ACC112 (cell line): ENCODE results near the gene ATP7B.
"Not testable (repeated sequence)": the region's sequence is repeated elsewhere in the genome, so short reads cannot be mapped to it uniquely, and the experiment has no call there.

Experiments used
- H2AFZ ChIP-seq: fragments of 200-600 bp; sonication (generic); one replicate; pipeline ENCODE4 v1.6.0; 2017; ENCODE audit warnings: antibody characterized with exemption, low read length; ENCODE audit not compliant: unreplicated experiment
- H3K27ac ChIP-seq: fragments of 200-600 bp; sonication (generic); 2 replicates; pipeline ENCODE4 v1.5.1; 2014; ENCODE audit warnings: low read depth, mild to moderate bottlenecking, antibody characterized with exemption, low read length, moderate library complexity
- H3K27me3 ChIP-seq: fragments of 200-600 bp; sonication (generic); 2 replicates; pipeline ENCODE4 v1.6.1; 2014; ENCODE audit warnings: mild to moderate bottlenecking, antibody characterized with exemption, low read length, moderate library complexity, mixed read lengths; ENCODE audit not compliant: insufficient read depth
- H3K36me3 ChIP-seq: fragments of 200-600 bp; sonication (generic); 2 replicates; pipeline ENCODE4 v1.6.1; 2016; ENCODE audit warnings: mild to moderate bottlenecking, antibody characterized with exemption, low read length, moderate library complexity, mixed read lengths; ENCODE audit not compliant: insufficient read depth
- H3K4me1 ChIP-seq: fragments of 200-600 bp; sonication (generic); one replicate; pipeline ENCODE4 v1.6.1; 2016; ENCODE audit warnings: low read length, mixed read lengths; ENCODE audit not compliant: insufficient read depth, unreplicated experiment, control insufficient read depth
- H3K4me3 ChIP-seq: fragments of 200-600 bp; sonication (generic); 2 replicates; pipeline ENCODE4 v1.5.1; 2014; ENCODE audit warnings: mild to moderate bottlenecking, low read depth, low read length
- H3K79me2 ChIP-seq: fragments of 200-600 bp; sonication (generic); one replicate; pipeline ENCODE4 v1.6.0; 2016; ENCODE audit warnings: low read length; ENCODE audit not compliant: control insufficient read depth, unreplicated experiment, insufficient read depth

The ATP7B gene

GRCh38 chr13:51997641-51998330 lies 13.5 kb downstream of the ATP7B start:
- H3K4me1 ChIP-seq, result no peaks in the 10 kb centered on the region
- no peak overlapping the region for H3K4me3 ChIP-seq
- no peak overlapping the region for H2AFZ ChIP-seq
- H3K27ac ChIP-seq, result no peak overlapping the region
- no peaks in the 10 kb centered on the region for H3K79me2 ChIP-seq
- peaks cover 17% of the 10 kb centered on the region; the same call in 1 of the 2 replicates for H3K27me3 ChIP-seq
- no peaks in the 10 kb centered on the region for H3K36me3 ChIP-seq

- Histone ChIP-seq H3K36me3 (no peaks in the 10 kb centered on the region), H2AFZ (no peak overlapping the region), H3K27me3 (peaks cover 17% of the 10 kb centered on the region; the same call in 1 of the 2 replicates), H3K79me2 (no peaks in the 10 kb centered on the region), H3K4me1 (no peaks in the 10 kb centered on the region), H3K4me3 (no peak overlapping the region), H3K27ac (no peak overlapping the region)
Observed at GRCh38 chr13:51997186-51997585, 14.1 kb downstream of the ATP7B start.

GRCh38 chr13:51996641-51997040 lies 14.6 kb downstream of the ATP7B start:
- Histone ChIP-seq H3K36me3 (no peaks in the 10 kb centered on the region), H2AFZ (no peak overlapping the region), H3K27ac (no peak overlapping the region), H3K4me3 (no peak overlapping the region), H3K79me2 (no peaks in the 10 kb centered on the region), H3K4me1 (no peaks in the 10 kb centered on the region), H3K27me3 (peaks cover 17% of the 10 kb centered on the region; the same call in 1 of the 2 replicates)

- no peaks in the 10 kb centered on the region for H3K4me1 ChIP-seq
- H2AFZ ChIP-seq, result no peak overlapping the region
- H3K79me2 ChIP-seq, result no peaks in the 10 kb centered on the region
- H3K4me3 ChIP-seq, result no peak overlapping the region
- H3K27me3 ChIP-seq, result peaks cover 17% of the 10 kb centered on the region; the same call in 1 of the 2 replicates
- H3K27ac ChIP-seq, result no peak overlapping the region
- no peaks in the 10 kb centered on the region for H3K36me3 ChIP-seq
Observed at GRCh38 chr13:51995677-51996551, 15.3 kb downstream of the ATP7B start.

- Histone ChIP-seq H3K27me3 (peaks cover 14% of the 10 kb centered on the region; the same call in 1 of the 2 replicates), H3K4me3 (no peak overlapping the region), H3K4me1 (no peaks in the 10 kb centered on the region), H3K79me2 (no peaks in the 10 kb centered on the region), H3K36me3 (no peaks in the 10 kb centered on the region), H3K27ac (no peak overlapping the region), H2AFZ (no peak overlapping the region)
Observed at GRCh38 chr13:51993713-51994112, 17.5 kb downstream of the ATP7B start.

- no peaks in the 10 kb centered on the region for H3K27me3 ChIP-seq
- H2AFZ ChIP-seq, result no peak overlapping the region
- no peak overlapping the region for H3K4me3 ChIP-seq
- no peaks in the 10 kb centered on the region for H3K36me3 ChIP-seq
- no peaks in the 10 kb centered on the region for H3K79me2 ChIP-seq
- H3K4me1 ChIP-seq, result no peaks in the 10 kb centered on the region
- H3K27ac ChIP-seq, result no peak overlapping the region
Observed at GRCh38 chr13:51988988-51989618, 22.1 kb downstream of the ATP7B start.

GRCh38 chr13:51984904-51985303 lies 26.3 kb downstream of the ATP7B start:
- H3K79me2 ChIP-seq, H3K36me3 ChIP-seq, H3K4me3 ChIP-seq, H3K27me3 ChIP-seq, H3K27ac ChIP-seq, H2AFZ ChIP-seq, H3K4me1 ChIP-seq: not testable (repeated sequence)

GRCh38 chr13:51983292-51983691 lies 28.0 kb downstream of the ATP7B start:
- not testable (repeated sequence) for H3K36me3 ChIP-seq, H3K27me3 ChIP-seq, H3K4me3 ChIP-seq, H3K27ac ChIP-seq, H2AFZ ChIP-seq, H3K4me1 ChIP-seq, H3K79me2 ChIP-seq

GRCh38 chr13:51981355-51981754 lies 29.9 kb downstream of the ATP7B start:
- Histone ChIP-seq H3K27me3 (no peaks in the 10 kb centered on the region), H3K4me1 (peaks cover 8% of the 10 kb centered on the region), H3K36me3 (no peaks in the 10 kb centered on the region), H3K79me2 (no peaks in the 10 kb centered on the region), H2AFZ (peak overlapping the region; percentile 50), H3K4me3 (no peak overlapping the region), H3K27ac (no peak overlapping the region)

- Histone ChIP-seq H3K79me2 (no peaks in the 10 kb centered on the region), H3K4me3 (no peak overlapping the region), H3K27me3 (no peaks in the 10 kb centered on the region), H3K27ac (no peak overlapping the region), H3K36me3 (no peaks in the 10 kb centered on the region), H3K4me1 (peaks cover 8% of the 10 kb centered on the region), H2AFZ (peak overlapping the region; percentile 50)
Observed at GRCh38 chr13:51980908-51981307, 30.3 kb downstream of the ATP7B start.
